ENCODE measurements around the gene MB21D2. TPM values are rescaled to one million over a fixed set of nuclear protein-coding genes. Genes with fewer than 3 reads are reported as not detected.

Gene MB21D2
- total and polyA plus RNA-seq, 2 of the 8 experiments (the other 6 are each of a cell fraction or from before 2014, with no cell fraction given) = 10.0 to 21.0 TPM

DNA sequence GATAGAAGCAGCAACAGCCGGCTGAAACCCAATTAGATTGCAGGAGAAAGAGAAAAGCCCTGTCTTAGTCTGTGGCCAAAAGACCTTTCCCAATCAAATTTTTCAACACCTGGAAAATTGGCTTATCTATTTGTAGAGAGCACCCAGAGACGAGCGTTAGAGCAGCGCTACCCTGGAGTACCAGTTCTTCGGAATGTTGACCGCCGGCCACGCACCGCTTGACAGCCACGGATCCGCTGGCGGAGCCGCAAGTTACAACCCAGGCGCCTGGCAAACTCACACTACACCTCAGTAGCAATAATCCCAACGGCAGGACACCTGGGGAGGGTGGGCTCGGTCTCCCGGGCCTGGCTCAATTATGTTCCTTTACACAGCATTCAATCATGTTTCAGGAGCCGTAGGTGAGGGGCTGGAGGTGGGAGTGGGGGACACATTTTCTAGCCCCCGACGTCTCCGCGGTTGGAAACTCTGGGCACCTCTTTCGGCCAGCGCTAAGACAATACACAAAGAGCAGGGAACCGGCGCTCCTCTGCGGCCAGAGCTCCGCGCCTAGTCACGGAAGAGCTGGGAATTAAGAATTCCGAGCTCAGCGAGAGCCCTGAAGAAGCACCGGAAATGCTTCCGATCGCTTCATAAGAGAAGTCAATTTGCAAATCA lies 1.2 kb downstream of the MB21D2 start (continued):
- TF ChIP-seq, protein P1, sequence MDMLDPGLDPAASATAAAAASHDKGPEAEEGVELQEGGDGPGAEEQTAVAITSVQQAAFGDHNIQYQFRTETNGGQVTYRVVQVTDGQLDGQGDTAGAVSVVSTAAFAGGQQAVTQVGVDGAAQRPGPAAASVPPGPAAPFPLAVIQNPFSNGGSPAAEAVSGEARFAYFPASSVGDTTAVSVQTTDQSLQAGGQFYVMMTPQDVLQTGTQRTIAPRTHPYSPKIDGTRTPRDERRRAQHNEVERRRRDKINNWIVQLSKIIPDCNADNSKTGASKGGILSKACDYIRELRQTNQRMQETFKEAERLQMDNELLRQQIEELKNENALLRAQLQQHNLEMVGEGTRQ (IDR thresholded peaks at IDR 0.05; ENCODE audit: low read length) = no peak
- TF ChIP-seq RAD21 (IDR thresholded peaks at IDR 0.05 in 1 of 2, conservative IDR thresholded peaks at IDR 0.05 in 1 of 2; ENCODE audit: low read depth in 2 of 2, low read length in 2 of 2) (no peak; a peak in 1 of 4 replicates), SIRT6 (IDR thresholded peaks at IDR 0.05; ENCODE audit: low read length) (no peak), CHD1 (IDR thresholded peaks at IDR 0.05; ENCODE audit: low read depth, low read length) (no peak), EGR1 (IDR thresholded peaks at IDR 0.05; ENCODE audit: borderline replicate concordance, low read depth, low read length) (no peak), BACH1 (IDR thresholded peaks at IDR 0.05; ENCODE audit: low read length) (no peak), TEAD4 (IDR thresholded peaks at IDR 0.05; ENCODE audit: low read depth, low read length) (peak; percentile 59), ASH2L (IDR thresholded peaks at IDR 0.05; ENCODE audit: low read length) (no peak), GABPA (IDR thresholded peaks at IDR 0.05; ENCODE audit: borderline replicate concordance, insufficient read depth, low read length) (no peak), JUND (IDR thresholded peaks at IDR 0.05; ENCODE audit: low read length) (no peak), TAF7 (optimal IDR thresholded peaks at IDR 0.05; ENCODE audit: borderline replicate concordance, low read depth, low read length) (peak; percentile 25), KDM4A (IDR thresholded peaks at IDR 0.05; ENCODE audit: low read depth, low read length, severe bottlenecking) (peak; percentile 10), EP300 (IDR thresholded peaks at IDR 0.05; ENCODE audit: borderline replicate concordance in 1 of 2, low read depth in 2 of 2, low read length in 2 of 2) (peak in 1 of 2 experiments; percentile 33; a peak in 1 of 3 replicates), PHF8 (conservative IDR thresholded peaks at IDR 0.05; ENCODE audit: low read depth, low read length) (no peak), KDM1A (IDR thresholded peaks at IDR 0.05; ENCODE audit: borderline replicate concordance, low read length) (no peak), CTBP2 (IDR thresholded peaks at IDR 0.05; ENCODE audit: borderline replicate concordance, insufficient read depth, insufficient read length, low read length) (no peak), SP1 (IDR thresholded peaks at IDR 0.05; ENCODE audit: low read depth, low read length) (no peak), BCL11A (IDR thresholded peaks at IDR 0.05; ENCODE audit: low read depth in 2 of 2, low read length in 2 of 2) (no peak), TCF12 (IDR thresholded peaks at IDR 0.05; ENCODE audit: low read depth, low read length) (no peak)
- TF ChIP-seq, protein P2, sequence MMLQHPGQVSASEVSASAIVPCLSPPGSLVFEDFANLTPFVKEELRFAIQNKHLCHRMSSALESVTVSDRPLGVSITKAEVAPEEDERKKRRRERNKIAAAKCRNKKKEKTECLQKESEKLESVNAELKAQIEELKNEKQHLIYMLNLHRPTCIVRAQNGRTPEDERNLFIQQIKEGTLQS (IDR thresholded peaks at IDR 0.05; ENCODE audit: insufficient read depth, low read depth, low read length) = no peak
- TF ChIP-seq, protein P3, sequence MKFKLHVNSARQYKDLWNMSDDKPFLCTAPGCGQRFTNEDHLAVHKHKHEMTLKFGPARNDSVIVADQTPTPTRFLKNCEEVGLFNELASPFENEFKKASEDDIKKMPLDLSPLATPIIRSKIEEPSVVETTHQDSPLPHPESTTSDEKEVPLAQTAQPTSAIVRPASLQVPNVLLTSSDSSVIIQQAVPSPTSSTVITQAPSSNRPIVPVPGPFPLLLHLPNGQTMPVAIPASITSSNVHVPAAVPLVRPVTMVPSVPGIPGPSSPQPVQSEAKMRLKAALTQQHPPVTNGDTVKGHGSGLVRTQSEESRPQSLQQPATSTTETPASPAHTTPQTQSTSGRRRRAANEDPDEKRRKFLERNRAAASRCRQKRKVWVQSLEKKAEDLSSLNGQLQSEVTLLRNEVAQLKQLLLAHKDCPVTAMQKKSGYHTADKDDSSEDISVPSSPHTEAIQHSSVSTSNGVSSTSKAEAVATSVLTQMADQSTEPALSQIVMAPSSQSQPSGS (IDR thresholded peaks at IDR 0.05; ENCODE audit: low read length) = no peak

Measured in H1 (cell line).